NCI-H1436 (cell line): ENCODE results near the gene GPATCH8.
"Not testable (repeated sequence)": the region's sequence is repeated elsewhere in the genome, so short reads cannot be mapped to it uniquely, and the experiment has no call there.

Source experiments
- DNase-seq: peaks from one replicate; lab custom pipeline; 2025; lab: John Stamatoyannopoulos, UW

The GPATCH8 gene

GRCh38 chr17:44375196-44376017, 127.8 kb downstream of the GPATCH8 start:
- DNase-seq = no peak

- DNase-seq = no peak
Measured at GRCh38 chr17:44374306-44375195, 128.7 kb downstream of the GPATCH8 start.

GRCh38 chr17:44372036-44372435, 131.2 kb downstream of the GPATCH8 start:
- no peak for DNase-seq

GRCh38 chr17:44369414-44370023, 133.7 kb downstream of the GPATCH8 start:
- peak; percentile 18 for DNase-seq

GRCh38 chr17:44368391-44369243, 134.6 kb downstream of the GPATCH8 start:
- DNase-seq = not testable (repeated sequence)

GRCh38 chr17:44367231-44367979, 135.8 kb downstream of the GPATCH8 start:
- DNase-seq = no peak

- not testable (repeated sequence) for DNase-seq
Measured at GRCh38 chr17:44365051-44365450, 138.2 kb downstream of the GPATCH8 start.

GRCh38 chr17:44363613-44364159, 139.5 kb downstream of the GPATCH8 start, which contains the start of gene FAM171A2:
FAM171A2 (minus strand) TSS chr17:44363853; CDS start chr17:44363714, 139 bp downstream.
- peak; percentile 71 for DNase-seq

GRCh38 chr17:44362949-44363612, 140.1 kb downstream of the GPATCH8 start:
- no peak for DNase-seq

- no peak for DNase-seq
Measured at GRCh38 chr17:44362459-44362948, 140.7 kb downstream of the GPATCH8 start.

- DNase-seq = peak; percentile 29
Measured at GRCh38 chr17:44361292-44362260, 141.6 kb downstream of the GPATCH8 start.

- no peak for DNase-seq
Measured at GRCh38 chr17:44360826-44361225, 142.4 kb downstream of the GPATCH8 start.

GRCh38 chr17:44360144-44360533, 143.1 kb downstream of the GPATCH8 start:
- no peak for DNase-seq

GRCh38 chr17:44359458-44360143, 143.6 kb downstream of the GPATCH8 start:
- DNase-seq = no peak

- DNase-seq = no peak
Measured at GRCh38 chr17:44359006-44359405, 144.2 kb downstream of the GPATCH8 start.

GRCh38 chr17:44358066-44358465, 145.1 kb downstream of the GPATCH8 start:
- no peak for DNase-seq

- no peak for DNase-seq
Measured at GRCh38 chr17:44356241-44356640, 147.0 kb downstream of the GPATCH8 start.

- DNase-seq = no peak
Measured at GRCh38 chr17:44355642-44356099, 147.5 kb downstream of the GPATCH8 start.
